HFFc6 (cell line): Measurements from ENCODE around the gene SMAD3. TPM values are rescaled to one million over a fixed set of nuclear protein-coding genes. Genes with fewer than 3 reads are reported as not detected.

Source experiments
- DNase-seq: peaks from one replicate; pipeline ENCODE4 v3.0.0-alpha.2; 2018
- H3K27ac Mint-ChIP-seq: 2 replicates; pipeline ENCODE4 v1.8.0; 2020; ENCODE audit warnings: mild to moderate bottlenecking, mixed read lengths
- H3K27me3 Mint-ChIP-seq: 2 replicates; pipeline ENCODE4 v1.8.0; 2021; ENCODE audit warnings: mild to moderate bottlenecking, moderate library complexity, mixed read lengths; ENCODE audit not compliant: insufficient read depth
- H3K36me3 Mint-ChIP-seq: 2 replicates; pipeline ENCODE4 v1.8.0; 2021; ENCODE audit warnings: low read depth, mixed read lengths
- H3K4me1 Mint-ChIP-seq: 2 replicates; pipeline ENCODE4 v1.8.0; 2020; ENCODE audit warnings: low read depth, mixed read lengths
- H3K4me3 Mint-ChIP-seq: 2 replicates; pipeline ENCODE4 v1.8.0; 2020; ENCODE audit warnings: mild to moderate bottlenecking, moderate library complexity, mixed read lengths
- H3K9me3 Mint-ChIP-seq: 2 replicates; pipeline ENCODE4 v1.8.0; 2020; ENCODE audit warnings: mild to moderate bottlenecking, mixed read lengths
- CTCF ChIP-seq: fragments of 200-600 bp; sonication (generic); IDR thresholded peaks from 2 replicates; pipeline ENCODE4 v1.5.0; 2021; ENCODE audit warnings: antibody characterized with exemption, mild to moderate bottlenecking
- total RNA-seq, 6 experiments: library from RNA; stranded (reverse); fragmentation: NEBNext Ultra II Directional; extraction: Animal tissue kit (Norgen Biotek cat#: 25700); gene quantifications; 2 replicates in 1 of 6; 3 replicates in 5 of 6; pipeline ENCODE4 v1.2.3, GENCODE V29; 2021

The SMAD3 gene
- total RNA-seq, 6 experiments from 2014 or later, result 54.3 to 132 (median 118) TPM

- DNase-seq, result no peak
- H3K4me3 Mint-ChIP-seq, result no peak overlapping the region
- H3K27me3 Mint-ChIP-seq, result no peaks in the 10 kb centered on the region
- peaks cover 40% of the 10 kb centered on the region for H3K36me3 Mint-ChIP-seq
- no peak overlapping the region for H3K27ac Mint-ChIP-seq
- H3K4me1 Mint-ChIP-seq, result peaks cover 8% of the 10 kb centered on the region
- TF ChIP-seq CTCF, result no peak
- no peaks in the 10 kb centered on the region for H3K9me3 Mint-ChIP-seq
Observed at GRCh38 chr15:67208396-67208795, 143.0 kb downstream of the SMAD3 start.

GRCh38 chr15:67210555-67211168 is 145.3 kb downstream of the SMAD3 start:
- no peak for DNase-seq
- Mint-ChIP-seq H3K27ac (no peak overlapping the region), H3K27me3 (no peaks in the 10 kb centered on the region), H3K36me3 (peaks cover 32% of the 10 kb centered on the region), H3K9me3 (no peaks in the 10 kb centered on the region), H3K4me1 (peaks cover 16% of the 10 kb centered on the region), H3K4me3 (no peak overlapping the region)
- no peak for TF ChIP-seq CTCF

GRCh38 chr15:67212684-67213367 is 147.4 kb downstream of the SMAD3 start:
- Mint-ChIP-seq H3K36me3 (peaks cover 25% of the 10 kb centered on the region), H3K4me3 (no peak overlapping the region), H3K9me3 (no peaks in the 10 kb centered on the region), H3K4me1 (peaks cover 27% of the 10 kb centered on the region), H3K27ac (no peak overlapping the region), H3K27me3 (no peaks in the 10 kb centered on the region)
- no peak for TF ChIP-seq CTCF
- DNase-seq, result no peak

GRCh38 chr15:67215102-67215501 is 149.7 kb downstream of the SMAD3 start:
- Mint-ChIP-seq H3K4me3 (no peak overlapping the region), H3K27ac (no peak overlapping the region)

GRCh38 chr15:67216859-67217258 is 151.5 kb downstream of the SMAD3 start:
- DNase-seq, result no peak
- Mint-ChIP-seq H3K9me3 (no peaks in the 10 kb centered on the region), H3K27ac (peak overlapping the region; percentile 28), H3K36me3 (peaks cover 29% of the 10 kb centered on the region), H3K4me3 (no peak overlapping the region), H3K4me1 (peaks cover 27% of the 10 kb centered on the region), H3K27me3 (no peaks in the 10 kb centered on the region)
- TF ChIP-seq CTCF, result no peak

More at GRCh38 chr15:67215102-67215501, 149.7 kb downstream of the SMAD3 start:
- Mint-ChIP-seq H3K27me3 (no peaks in the 10 kb centered on the region), H3K36me3 (peaks cover 29% of the 10 kb centered on the region), H3K4me1 (peaks cover 27% of the 10 kb centered on the region), H3K9me3 (no peaks in the 10 kb centered on the region)
- DNase-seq, result no peak
- TF ChIP-seq CTCF, result no peak
